HepG2 (cell line): Measurements from ENCODE around the gene SDK1. TPM values are rescaled to one million over a fixed set of nuclear protein-coding genes. Genes with fewer than 3 reads are reported as not detected.

ENCODE experiments used
- ATAC-seq: fragments of 200-7000 bp; cut with Tn5 transposase; 3 replicates; pipeline ENCODE4 v1.9.1; 2020; ENCODE audit warnings: mild to moderate bottlenecking, moderate library complexity
- BruUV-seq: library from RNA; stranded (reverse); fragments of 400-500 nt; replicated peaks from 2 replicates; lab custom pipeline; 2021; lab: Mats Ljungman, UMichigan
- CTCF ChIA-PET: fragments of 300-600 bp; formaldehyde crosslinking; extraction: SDS; loops from one replicate; lab custom pipeline; 2021; ENCODE audit warnings: low total read pairs, inconsistent platforms, low intra/inter-chr PET ratio; lab: Yijun Ruan, JAX
- POLR2A ChIA-PET: fragments of 350-600 bp; sonication (Branson Sonifier 250); formaldehyde crosslinking; loops from one replicate; lab custom pipeline; 2020; ENCODE audit warnings: antibody characterized with exemption, inconsistent platforms; lab: Yijun Ruan, JAX
- DNase-seq: peaks from one replicate; pipeline ENCODE4 v3.0.0-alpha.2; 2015; ENCODE audit warnings: low spot score
- FAIRE-seq: peaks from 3 replicates; lab custom pipeline; 2011; peaks lifted over from hg19 to GRCh38; lab: Jason Lieb, UNC
- H2AFZ ChIP-seq: one replicate; pipeline ENCODE4 v1.6.1; 2011; ENCODE audit warnings: low read length, inconsistent platforms
- H3K27ac ChIP-seq: fragments of 300-600 bp; 3 replicates; pipeline ENCODE4 v1.8.0; 2011; ENCODE audit warnings: mixed run types, mild to moderate bottlenecking, mixed read lengths, low read length, inconsistent platforms; ENCODE audit not compliant: insufficient read depth; ENCODE audit errors: extremely low read length
- H3K27me3 ChIP-seq, 2 experiments: fragments of 200-600 bp in 1 of 2; 2 replicates in 1 of 2; 3 replicates in 1 of 2; pipeline versions ENCODE4 v1.6.0 to v1.8.0; 2011; ENCODE audit warnings: low read length in 2 of 2, mild to moderate bottlenecking in 2 of 2, moderate library complexity in 2 of 2, inconsistent platforms in 1 of 2; ENCODE audit not compliant: insufficient read depth in 2 of 2, control insufficient read depth in 1 of 2
- H3K36me3 ChIP-seq, 2 experiments: fragments of 200-600 bp in 1 of 2; replicated peaks in 1 of 2; 2 replicates in 1 of 2; 3 replicates in 1 of 2; pipeline versions ENCODE4 v1.5.1 to v1.8.0; 2011; ENCODE audit warnings: low read length in 2 of 2, inconsistent platforms in 1 of 2; ENCODE audit not compliant: insufficient read depth in 2 of 2, control insufficient read depth in 1 of 2
- H3K4me1 ChIP-seq: 2 replicates; pipeline ENCODE4 v1.5.1; 2012; ENCODE audit warnings: low read length, inconsistent platforms; ENCODE audit not compliant: insufficient read depth
- H3K4me2 ChIP-seq: 2 replicates; pipeline ENCODE4 v1.6.0; 2011; ENCODE audit warnings: low read depth, low read length, inconsistent platforms
- H3K4me3 ChIP-seq, 3 experiments: fragments of 200-600 bp in 1 of 3; sonication (generic), shearing (Covaris generic) in 1 of 3; replicated peaks in 1 of 3; 2 replicates each; pipeline ENCODE4 v1.5.1; 2011 to 2016; ENCODE audit warnings: low read length in 3 of 3, inconsistent platforms in 2 of 3, low read depth in 2 of 3, mild to moderate bottlenecking in 2 of 3, control low read depth in 1 of 3, mixed read lengths in 1 of 3; ENCODE audit not compliant: insufficient read depth in 1 of 3
- H3K79me2 ChIP-seq: one replicate; pipeline ENCODE4 v1.6.1; 2011; ENCODE audit warnings: low read length, inconsistent platforms; ENCODE audit not compliant: insufficient read depth
- H3K9ac ChIP-seq: 2 replicates; pipeline ENCODE4 v1.6.0; 2011; ENCODE audit warnings: mild to moderate bottlenecking, low read depth, low read length, inconsistent platforms; ENCODE audit not compliant: insufficient read depth
- H3K9me3 ChIP-seq: 2 replicates; pipeline ENCODE4 v1.5.1; 2012; ENCODE audit warnings: mild to moderate bottlenecking, low read length
- H4K20me1 ChIP-seq: 2 replicates; pipeline ENCODE4 v1.6.0; 2011; ENCODE audit warnings: inconsistent platforms, mild to moderate bottlenecking, low read length, moderate library complexity; ENCODE audit not compliant: insufficient read depth
- ATF3 ChIP-seq: sonication (generic); formaldehyde crosslinking; IDR thresholded peaks from 2 replicates; pipeline ENCODE4 v1.4.0; 2020; ENCODE audit warnings: missing genetic modification reagents
- BHLHE40 ChIP-seq: IDR thresholded peaks from 2 replicates; pipeline ENCODE4 v1.6.1; 2011; ENCODE audit warnings: low read length, improper control_type of control experiment
- CHD4 ChIP-seq: fragments of 200-600 bp; sonication (generic); IDR thresholded peaks from 2 replicates; pipeline ENCODE4 v1.7.0; 2017; ENCODE audit warnings: mild to moderate bottlenecking, low read length, borderline replicate concordance
- KMT2B ChIP-seq: IDR thresholded peaks from 2 replicates; pipeline ENCODE4 v1.6.1; 2016; ENCODE audit warnings: missing genetic modification reagents, missing compliant biosample characterization
- MAFK ChIP-seq, 2 experiments: IDR thresholded peaks in 1 of 2; conservative IDR thresholded peaks in 1 of 2; 2 replicates each; pipeline ENCODE4 v1.6.1; 2011; ENCODE audit warnings: improper control_type of control experiment in 2 of 2, low read length in 2 of 2
- MAX ChIP-seq: IDR thresholded peaks from 2 replicates; pipeline ENCODE4 v1.6.1; 2012; ENCODE audit warnings: inconsistent platforms
- PAX8 ChIP-seq: sonication (generic); formaldehyde crosslinking; IDR thresholded peaks from 2 replicates; pipeline ENCODE4 v1.8.0; 2022; ENCODE audit warnings: mild to moderate bottlenecking, missing genetic modification reagents, borderline replicate concordance
- PLRG1 ChIP-seq: fragments of 450-650 bp; conservative IDR thresholded peaks from 2 replicates; pipeline ENCODE4 v1.6.1; 2016
- USF2 ChIP-seq, 2 experiments: sonication (generic) in 1 of 2; formaldehyde crosslinking in 1 of 2; IDR thresholded peaks; 2 replicates each; pipeline versions ENCODE4 v1.5.1 to v1.6.1; 2011 to 2020; ENCODE audit warnings: borderline replicate concordance in 1 of 2, low read depth in 1 of 2, low read length in 1 of 2, mild to moderate bottlenecking in 1 of 2, missing genetic modification reagents in 1 of 2, moderate library complexity in 1 of 2
- ZBTB38 ChIP-seq: sonication (generic); formaldehyde crosslinking; IDR thresholded peaks from 2 replicates; pipeline ENCODE4 v1.5.1; 2020; ENCODE audit warnings: mild to moderate bottlenecking, missing genetic modification reagents
- ZNF276 ChIP-seq: sonication (generic); formaldehyde crosslinking; IDR thresholded peaks from 2 replicates; pipeline ENCODE4 v1.4.0; 2020; ENCODE audit warnings: mild to moderate bottlenecking, low read depth, missing genetic modification reagents
- ZNF280D ChIP-seq: sonication (generic); formaldehyde crosslinking; IDR thresholded peaks from 2 replicates; pipeline ENCODE4 v1.5.1; 2020; ENCODE audit warnings: mild to moderate bottlenecking, missing genetic modification reagents
- ZNF543 ChIP-seq: sonication (generic); formaldehyde crosslinking; IDR thresholded peaks from 2 replicates; pipeline ENCODE4 v1.4.0; 2020; ENCODE audit warnings: mild to moderate bottlenecking, missing genetic modification reagents
- ZNF546 ChIP-seq: sonication (generic); formaldehyde crosslinking; conservative IDR thresholded peaks from 2 replicates; pipeline ENCODE4 v1.8.1; 2023; ENCODE audit warnings: mild to moderate bottlenecking, missing genetic modification reagents
- WGBS: methylation state at CpG from one replicate; pipeline ENCODE4 v1.1.6; 2017; ENCODE audit warnings: low lambda C conversion rate; 5-methylcytosine and 5-hydroxymethylcytosine counted together
- in situ Hi-C: cut with HindIII; loops from 2 replicates; pipeline ENCODE4 v1.10.0; 2017; ENCODE audit warnings: low pct_unique_long_range_greater_than_20kb; ENCODE audit not compliant: extremely low pct_ligation_motif_present
- intact Hi-C: fragments of 100-400 bp; cut with micrococcal nuclease; formaldehyde crosslinking; loops from one replicate; pipeline ENCODE4 v1.10.0; 2022; ENCODE audit not compliant: unreplicated experiment
- polyA plus RNA-seq, 8 experiments: library from polyadenylated mRNA; depleted of rRNA in 3 of 8; stranded (reverse) in 7 of 8; unstranded in 1 of 8; fragments of >200 nt; fragmentation: Illumina TruSeq in 4 of 8; extraction: Trizol in 4 of 8; gene quantifications; 2 replicates each; pipeline versions ENCODE4 v1.2.1 to v1.2.3, GENCODE V29; 2011 to 2016; ENCODE audit warnings: low read depth in 4 of 8, missing spikeins in 1 of 8, mixed read lengths in 1 of 8; ENCODE audit not compliant: insufficient read depth in 1 of 8
- total RNA-seq, 5 experiments: library from RNA; depleted of rRNA; stranded (reverse); fragments of >200 nt; fragmentation: Illumina TruSeq; extraction: Trizol; gene quantifications; 2 replicates each; pipeline ENCODE4 v1.2.3, GENCODE V29; 2016; ENCODE audit warnings: low read depth in 1 of 5

SDK1 gene
- total and polyA plus RNA-seq, 2 of the 13 experiments (the other 11 are each of a cell fraction or from before 2014, with no cell fraction given): 0.35 to 2.4 TPM

- no peak for TF ChIP-seq USF2 (IDR thresholded peaks at IDR 0.05; ENCODE audit: low read depth, low read length)
- TF ChIP-seq USF2 (CRISPR knock-in tag; IDR thresholded peaks at IDR 0.05; ENCODE audit: borderline replicate concordance): no peak
Observed at GRCh38 chr7:3678314-3678810, 377.3 kb downstream of the SDK1 start (continued).

GRCh38 chr7:3682028-3682710 is 381.1 kb downstream of the SDK1 start:
- Histone ChIP-seq H3K27me3 (no peaks in the 10 kb centered on the region), H2AFZ (no peak overlapping the region), H4K20me1 (no peaks in the 10 kb centered on the region), H3K79me2 (no peaks in the 10 kb centered on the region), H3K27ac (peak overlapping the region; percentile 37), H3K4me1 (peaks cover 30% of the 10 kb centered on the region), H3K4me3 (no peak overlapping the region; a peak in 1 of 6 replicates), H3K9ac (no peak overlapping the region), H3K4me2 (peak overlapping the region; percentile 82), H3K9me3 (no peaks in the 10 kb centered on the region), H3K36me3 (no peaks in the 10 kb centered on the region)
- BruUV-seq: no TSS peak
- DNase-seq: peak; percentile 20
- intact Hi-C loops (no loop called here), in situ Hi-C loops (no loop called here)
- ATAC-seq: peak; percentile 74
- 29% methylated on average over 8 of the region's 10 CpGs for WGBS
- POLR2A ChIA-PET: no interaction called here
- peak; percentile 67 for FAIRE-seq
- CTCF ChIA-PET: no interaction called here
- TF ChIP-seq ATF3 (no peak), ZBTB38 (no peak), PAX8 (no peak), KMT2B (CRISPR knock-in tag) (no peak), PLRG1 (no peak), ZNF276 (CRISPR knock-in tag) (no peak), ZNF543 (CRISPR knock-in tag) (no peak), MAX (peak; percentile 22; the same call in 1 of the 2 replicates), MAFK (conservative IDR thresholded peaks at IDR 0.05 in 1 of 2, IDR thresholded peaks at IDR 0.05 in 1 of 2; ENCODE audit: low read length in 2 of 2) (peak in 1 of 2 experiments; percentile 10; a peak in 1 of 4 replicates), ZNF546 (CRISPR knock-in tag) (no peak), BHLHE40 (peak; percentile 49; the same call in 1 of the 2 replicates), ZNF280D (CRISPR knock-in tag) (no peak), CHD4 (peak; percentile 78; the same call in 1 of the 2 replicates)
